NOMO-1 treated with DMSO at 0.1 percent for 48 hours (cell line): ENCODE results near the gene ROBO4.

Source experiments
- DNase-seq: peaks from one replicate; lab custom pipeline; 2025; ENCODE audit not compliant: unreplicated experiment; lab: John Stamatoyannopoulos, UW

Gene ROBO4

GRCh38 chr11:124919898-124920297 lies 22.2 kb upstream of the ROBO4 start:
- no peak for DNase-seq

GRCh38 chr11:124918950-124919349 lies 21.3 kb upstream of the ROBO4 start, which contains the start of gene HEPN1:
Gene HEPN1, plus strand, starts transcription at chr11:124919250.
- DNase-seq, result no peak

- no peak for DNase-seq
Measured at GRCh38 chr11:124917115-124917637, 19.5 kb upstream of the ROBO4 start.

GRCh38 chr11:124916370-124916710 lies 18.7 kb upstream of the ROBO4 start:
- DNase-seq, result no peak

- no peak for DNase-seq
Measured at GRCh38 chr11:124915541-124916369, 18.1 kb upstream of the ROBO4 start.

GRCh38 chr11:124902616-124903015 lies 5.0 kb upstream of the ROBO4 start:
- no peak for DNase-seq

GRCh38 chr11:124900464-124900863 lies 2.8 kb upstream of the ROBO4 start:
- no peak for DNase-seq

GRCh38 chr11:124899383-124900145 lies 1.9 kb upstream of the ROBO4 start:
- DNase-seq, result no peak

- no peak for DNase-seq
Measured at GRCh38 chr11:124898711-124899110, 1.0 kb upstream of the ROBO4 start.

GRCh38 chr11:124898263-124898680 lies 607 bp upstream of the ROBO4 start:
- DNase-seq, result no peak

- DNase-seq, result no peak
Measured at GRCh38 chr11:124896821-124897391, 759 bp downstream of the ROBO4 start.

- DNase-seq, result no peak
Measured at GRCh38 chr11:124896071-124896750, 1.5 kb downstream of the ROBO4 start.

GRCh38 chr11:124895471-124895971 lies 2.1 kb downstream of the ROBO4 start:
- DNase-seq, result no peak

- no peak for DNase-seq
Measured at GRCh38 chr11:124894606-124895430, 2.8 kb downstream of the ROBO4 start.

GRCh38 chr11:124893781-124894401 lies 3.8 kb downstream of the ROBO4 start:
- DNase-seq, result no peak

GRCh38 chr11:124892750-124893454 lies 4.8 kb downstream of the ROBO4 start:
- DNase-seq, result no peak

GRCh38 chr11:124892146-124892545 lies 5.5 kb downstream of the ROBO4 start:
- no peak for DNase-seq

- DNase-seq, result no peak
Measured at GRCh38 chr11:124891373-124891861, 6.2 kb downstream of the ROBO4 start.
